Stimulated activated CD8-positive, alpha-beta memory T cell treated with anti-CD3 and anti-CD28 coated beads, Interleukin-4, amount 100 ng/mL, for 24 hours (primary cell): ENCODE measurements around the gene BMAL2.

Experiments
- DNase-seq: peaks from one replicate; pipeline ENCODE4 v3.0.0-alpha.2; 2020; ENCODE audit warnings: low read depth

Gene BMAL2

GRCh38 chr12:27330846-27331245 is 1.8 kb upstream of the BMAL2 start:
- DNase-seq, result no peak

DNA sequence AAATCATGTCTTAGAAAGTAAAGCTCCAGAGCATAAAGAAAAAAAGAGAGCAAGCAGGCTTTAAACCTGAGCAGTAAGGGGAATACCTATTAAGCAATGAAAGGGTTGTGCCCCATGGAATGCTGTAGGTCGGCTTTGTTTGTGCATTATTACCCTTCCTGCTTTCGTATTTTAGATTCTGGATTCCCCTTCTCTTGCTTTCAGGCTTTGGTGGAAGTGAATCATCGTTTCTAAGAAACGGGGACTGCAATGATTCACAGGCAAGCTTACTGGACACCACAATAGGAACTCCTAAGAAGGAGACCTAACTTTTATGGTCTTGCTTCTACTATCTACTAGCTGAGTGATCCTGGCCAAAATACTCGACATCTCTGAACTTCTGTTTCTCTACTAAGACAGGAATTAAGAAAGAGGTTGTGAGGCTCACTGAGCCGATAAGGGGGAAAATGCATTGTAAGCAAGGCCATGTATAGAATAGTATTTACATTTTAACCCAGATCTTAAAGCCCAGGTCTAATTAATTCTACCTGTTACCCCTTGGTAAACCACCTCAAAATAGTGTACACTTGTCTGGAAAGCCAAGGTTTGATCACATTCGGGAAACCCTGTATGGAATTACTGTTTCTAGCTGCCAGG is 1.2 kb upstream of the BMAL2 start:
- no peak for DNase-seq

GRCh38 chr12:27331927-27332324 is 710 bp upstream of the BMAL2 start:
- no peak for DNase-seq

- no peak for DNase-seq
These were observed 276 bp upstream of the BMAL2 start for GRCh38 chr12:27332407-27332713.

- peak; percentile 10 for DNase-seq
These were observed 870 bp downstream of the BMAL2 start for GRCh38 chr12:27333403-27334009.

DNA sequence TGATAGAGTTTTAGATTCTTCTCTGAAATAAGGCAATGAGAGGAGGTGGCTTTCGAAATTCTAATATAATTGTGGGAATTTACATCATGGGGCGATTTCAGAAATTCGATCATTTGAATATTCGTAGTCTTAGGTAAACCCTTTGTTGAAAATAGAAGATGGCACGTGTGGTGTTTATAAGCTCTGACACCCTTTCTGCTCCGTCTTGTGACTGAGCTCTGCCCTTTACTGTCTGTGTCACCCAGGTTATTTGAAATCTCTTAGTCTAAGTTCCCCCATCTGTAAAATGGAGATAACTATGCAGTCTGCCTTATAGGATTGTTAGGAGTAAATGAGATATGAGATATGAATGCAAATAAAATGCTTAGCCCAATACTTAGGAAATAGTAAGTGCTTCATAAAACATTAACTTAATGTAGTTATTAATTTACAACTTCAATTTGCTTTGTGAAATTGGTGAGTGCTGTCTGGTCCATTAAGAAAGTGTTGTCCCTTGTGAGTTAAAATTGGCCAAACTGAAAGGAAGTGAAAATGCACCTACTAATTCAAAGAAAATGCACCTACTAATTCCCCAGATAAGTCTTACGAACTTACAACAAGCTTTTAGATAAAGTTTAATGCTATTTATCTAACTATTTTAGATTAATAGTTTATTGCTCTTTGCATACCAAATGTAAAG is 1.5 kb downstream of the BMAL2 start:
- DNase-seq, result no peak

- no peak for DNase-seq
These were observed 2.1 kb downstream of the BMAL2 start for GRCh38 chr12:27334721-27335082.

DNA sequence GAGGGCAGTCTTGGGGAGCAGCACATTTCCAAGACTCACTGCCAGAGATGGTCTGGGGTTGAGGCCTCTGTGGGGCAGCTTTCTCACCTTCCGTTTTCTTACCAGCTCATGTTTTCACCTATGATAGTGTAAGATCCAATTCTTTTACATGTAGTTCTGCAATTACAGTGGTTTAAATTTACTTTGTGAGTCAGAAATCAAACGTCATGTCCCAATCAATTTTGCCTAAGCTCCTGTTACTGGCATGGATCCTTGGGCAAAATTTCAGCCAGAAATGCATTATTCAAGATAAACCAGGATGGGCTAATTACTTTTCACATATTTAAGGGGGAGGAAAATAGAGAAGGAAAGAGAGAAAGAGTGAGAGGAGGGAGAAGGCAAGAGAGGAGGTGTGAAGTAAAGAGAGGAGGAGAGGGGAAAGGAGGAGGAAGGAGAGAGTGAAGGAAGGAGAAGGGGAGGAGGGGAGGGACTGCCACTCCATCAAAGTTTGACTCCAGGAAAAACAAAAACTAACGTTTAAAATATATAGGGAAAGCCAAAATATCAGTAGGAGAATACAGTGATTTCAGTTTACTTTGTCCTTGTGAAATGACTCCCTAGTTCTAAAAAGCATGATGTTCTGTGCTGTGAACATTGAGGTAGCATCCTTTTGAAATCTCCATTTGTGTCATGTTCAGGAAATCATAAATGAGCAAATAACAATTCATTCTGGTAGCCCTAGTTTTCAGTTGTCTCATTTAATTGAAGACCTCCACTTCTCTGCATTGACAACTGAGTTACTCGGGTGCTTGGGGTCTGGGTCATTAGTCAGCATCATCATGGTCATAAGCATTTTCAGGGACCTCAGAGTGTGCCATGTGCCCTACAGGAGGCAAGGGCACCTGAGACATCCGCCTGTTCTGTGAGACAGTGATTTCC is 3.0 kb downstream of the BMAL2 start:
- DNase-seq, result no peak

DNA sequence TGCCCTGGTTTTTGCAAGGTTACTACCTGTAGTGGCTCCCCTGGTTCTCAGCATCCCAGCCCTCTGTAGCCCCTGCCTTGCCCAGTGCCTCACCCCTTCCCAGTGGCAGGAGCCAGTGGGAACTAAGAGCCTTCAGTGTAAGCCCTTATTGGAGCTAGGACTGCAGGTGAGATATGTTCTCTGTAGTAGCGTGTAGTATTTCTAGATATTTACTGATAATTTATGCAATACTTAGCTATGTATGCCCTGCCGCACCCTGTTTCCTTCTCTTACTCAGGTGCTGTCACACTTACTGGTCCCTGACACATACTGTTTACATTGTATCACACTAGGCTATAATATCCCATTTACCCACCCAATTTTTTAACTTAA is 3.6 kb downstream of the BMAL2 start:
- DNase-seq, result no peak

DNA sequence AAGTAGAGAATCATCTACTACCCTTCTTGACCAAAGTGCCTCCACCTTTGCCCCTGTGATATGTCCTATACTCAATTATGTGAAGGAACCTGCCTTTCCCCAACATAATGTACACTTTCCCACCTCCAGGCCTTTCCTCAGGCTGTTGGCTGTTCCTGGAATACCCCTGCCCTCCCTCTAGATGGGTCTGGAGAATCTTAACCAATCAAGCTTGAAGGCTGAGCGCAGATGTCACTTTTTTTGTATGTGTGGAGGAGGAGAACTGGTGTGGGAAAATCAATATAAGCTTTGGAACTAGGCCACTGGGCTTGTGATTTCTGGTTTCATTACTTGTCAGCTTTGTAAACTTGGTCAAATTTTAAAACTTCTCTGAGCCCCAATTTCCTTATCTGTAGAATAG is 4.7 kb downstream of the BMAL2 start:
- DNase-seq, result no peak

- no peak for DNase-seq
These were observed 5.8 kb downstream of the BMAL2 start for GRCh38 chr12:27338473-27338872.

DNA sequence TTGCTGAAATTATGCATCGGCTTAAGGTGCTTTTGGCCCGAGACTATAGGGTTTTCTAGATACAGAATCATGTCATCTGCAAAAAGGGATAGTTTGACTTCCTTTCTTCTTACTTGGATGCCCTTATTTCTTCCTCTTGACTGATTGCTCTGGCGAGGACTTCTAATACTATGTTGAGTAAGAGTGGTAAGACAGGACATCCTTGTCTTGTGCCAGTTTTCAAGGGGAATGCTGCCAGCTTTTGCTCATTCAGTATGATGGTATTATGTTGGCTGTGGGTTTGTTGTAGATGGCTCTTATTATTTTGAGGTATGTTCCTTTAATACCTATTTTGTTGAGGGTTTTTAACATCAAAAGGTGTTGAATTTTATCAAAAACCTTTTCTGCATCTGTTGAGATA is 8.3 kb downstream of the BMAL2 start:
- no peak for DNase-seq

- DNase-seq, result no peak
These were observed 9.9 kb downstream of the BMAL2 start for GRCh38 chr12:27342536-27342935.

DNA sequence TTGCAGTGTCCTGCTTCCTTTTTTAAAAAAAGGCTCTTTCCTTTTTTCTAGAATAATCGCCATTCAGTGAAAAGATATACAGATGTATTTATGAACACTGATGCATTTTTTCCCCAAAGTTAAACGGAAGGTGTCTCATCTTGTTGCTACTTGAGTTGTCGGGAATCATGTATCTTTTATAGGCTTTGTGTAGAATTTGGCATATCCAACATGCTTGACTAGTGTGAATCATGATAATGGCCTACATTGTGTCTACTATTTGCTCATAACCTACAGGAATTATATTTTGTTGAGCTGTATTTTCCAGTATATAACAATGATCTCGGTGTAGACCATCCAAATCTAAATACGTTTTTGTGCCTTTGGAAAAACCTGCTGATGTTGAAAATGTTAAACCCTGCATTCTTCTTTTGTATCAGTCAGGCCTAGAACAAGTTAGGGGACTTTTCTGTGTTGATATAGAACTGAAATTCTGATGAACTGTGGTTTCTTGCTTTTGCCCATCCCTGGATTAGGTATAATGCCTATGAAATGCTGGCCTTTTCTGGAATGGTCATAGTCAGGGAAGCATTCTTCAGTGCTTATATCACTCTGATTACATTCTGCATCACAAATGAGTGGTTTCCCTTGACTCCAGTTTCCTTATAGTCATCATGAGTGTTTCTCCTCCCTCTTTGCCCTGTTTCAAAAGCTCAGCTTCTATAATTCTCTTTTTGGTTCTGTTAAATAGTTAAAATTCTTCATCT is 10.8 kb downstream of the BMAL2 start:
- no peak for DNase-seq

DNA sequence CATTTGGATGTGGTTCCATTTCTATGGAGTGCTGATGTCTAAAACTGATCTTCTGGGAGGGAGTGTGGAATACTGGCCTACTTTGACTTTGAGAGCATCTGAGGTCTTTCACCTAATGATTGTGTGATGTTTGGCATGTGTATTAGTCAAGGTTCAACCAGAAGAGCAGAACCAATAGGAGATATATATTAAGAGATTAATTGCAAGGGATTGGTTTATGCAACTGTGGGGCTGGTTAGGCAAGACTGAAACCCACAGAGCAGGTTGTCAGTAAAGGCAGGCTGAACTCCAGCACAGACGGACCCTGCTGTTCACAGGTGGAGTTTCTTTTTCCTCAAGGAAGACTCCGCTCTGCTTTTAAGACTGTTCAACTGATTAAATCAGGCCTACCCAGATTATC is 11.6 kb downstream of the BMAL2 start:
- DNase-seq, result no peak

DNA sequence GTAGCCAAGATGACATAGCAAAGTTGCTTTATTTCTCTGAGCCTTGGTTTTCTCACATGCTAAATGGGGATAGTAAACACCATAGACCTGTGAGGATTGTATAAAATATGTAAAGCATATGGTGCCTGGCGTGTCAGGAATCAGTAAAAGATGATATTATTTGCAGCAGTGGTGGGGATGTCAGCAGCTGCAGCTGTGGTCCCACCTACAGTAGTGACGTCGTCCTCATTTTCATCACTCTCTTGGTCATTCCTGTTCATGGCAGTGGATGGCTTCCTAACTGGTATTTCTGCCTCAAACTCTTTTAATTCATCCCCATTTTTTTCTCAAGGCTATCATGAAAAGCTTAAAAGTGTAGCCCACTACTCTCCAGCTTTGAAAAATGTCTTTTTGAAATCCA is 12.1 kb downstream of the BMAL2 start:
- no peak for DNase-seq

DNA sequence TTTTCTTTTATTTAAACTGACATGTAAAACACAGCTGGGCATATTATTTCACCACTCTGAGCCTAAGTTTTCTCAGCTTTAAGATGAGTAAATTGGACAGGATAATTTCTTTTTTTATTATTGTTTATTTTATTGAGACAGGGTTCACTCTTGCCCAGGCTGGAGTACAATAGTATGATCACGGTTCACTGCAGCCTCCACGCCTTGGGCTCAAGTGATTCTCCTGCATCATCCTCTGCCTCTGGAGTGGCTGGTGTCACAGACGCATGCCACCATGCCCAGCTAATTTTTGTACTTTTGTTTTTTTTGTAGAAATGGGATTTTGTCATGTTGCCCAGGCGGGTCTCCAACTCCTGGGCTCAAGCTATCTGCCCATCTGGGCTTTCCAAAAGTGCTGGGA is 12.7 kb downstream of the BMAL2 start:
- DNase-seq, result no peak

DNA sequence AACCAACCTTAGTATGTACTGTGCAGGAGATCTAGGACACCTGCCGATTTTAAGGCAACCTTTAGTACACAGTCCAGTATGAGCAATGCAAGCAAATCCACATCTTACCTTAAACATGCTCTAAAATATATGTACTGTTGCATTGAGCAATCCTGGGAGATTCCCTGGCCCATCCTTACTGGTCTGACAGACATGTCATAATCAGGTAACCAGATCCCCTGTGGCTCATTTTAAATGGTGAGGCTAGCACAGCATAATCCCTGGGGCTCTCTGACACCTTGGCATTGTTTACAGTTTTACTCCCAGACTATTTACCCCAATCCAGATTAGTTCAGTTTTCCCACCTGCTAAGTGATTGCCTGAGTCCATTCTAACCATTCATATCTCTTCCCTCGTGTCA is 15.1 kb downstream of the BMAL2 start:
- no peak for DNase-seq

GRCh38 chr12:27351476-27351875 is 18.8 kb downstream of the BMAL2 start:
- DNase-seq, result no peak

GRCh38 chr12:27355486-27355885 is 22.9 kb downstream of the BMAL2 start:
- no peak for DNase-seq

- no peak for DNase-seq
These were observed 23.3 kb downstream of the BMAL2 start for GRCh38 chr12:27355979-27356378.
